Tibial nerve (tissue), 4 donors: ENCODE data around the gene HMX2. TPM values are rescaled to one million over a fixed set of nuclear protein-coding genes. Genes with fewer than 3 reads are reported as not detected.

ENCODE experiments used
- DNase-seq, 2 donors: peaks; one replicate each; pipeline ENCODE4 v3.0.0-alpha.2; 2019; ENCODE audit warnings: low spot score in 2 of 2
- H3K27ac ChIP-seq, 4 donors: fragments of 200-600 bp; sonication (generic) in 3 of 4; one replicate each; pipeline ENCODE4 v1.5.1; 2017 to 2019; ENCODE audit warnings: mild to moderate bottlenecking in 1 of 4
- H3K27me3 ChIP-seq, 2 donors: fragments of 200-600 bp; sonication (generic) in 1 of 2; one replicate each; pipeline versions ENCODE4 v1.5.1 to v1.6.0; 2017 to 2019
- H3K36me3 ChIP-seq, 3 donors: fragments of 200-600 bp; sonication (generic); one replicate each; pipeline ENCODE4 v1.5.1; 2018 to 2019
- H3K4me1 ChIP-seq, 4 donors: fragments of 200-600 bp; sonication (generic) in 3 of 4; one replicate each; pipeline ENCODE4 v1.5.1; 2017 to 2019
- H3K4me3 ChIP-seq, 4 donors: fragments of 200-600 bp; sonication (generic) in 3 of 4; one replicate each; pipeline ENCODE4 v1.5.1; 2017 to 2019; ENCODE audit warnings: mild to moderate bottlenecking in 1 of 4, moderate library complexity in 1 of 4
- H3K9me3 ChIP-seq, 4 donors: fragments of 200-600 bp; sonication (generic) in 3 of 4; one replicate each; pipeline ENCODE4 v1.5.1; 2017 to 2019
- EP300 ChIP-seq, 2 donors: sonication (generic); formaldehyde crosslinking; IDR thresholded peaks; one replicate each; pipeline ENCODE4 v1.6.1; 2017; ENCODE audit warnings: antibody characterized with exemption in 2 of 2, mild to moderate bottlenecking in 1 of 2
- POLR2A ChIP-seq, 2 donors: fragments of 450-650 bp; IDR thresholded peaks; one replicate each; pipeline ENCODE4 v1.6.1; 2017; ENCODE audit warnings: antibody characterized with exemption in 2 of 2, mild to moderate bottlenecking in 2 of 2, moderate library complexity in 2 of 2
- WGBS, 2 donors: methylation state at CpG; one replicate each; pipeline ENCODE4 v1.1.5; 2018; 5-methylcytosine and 5-hydroxymethylcytosine counted together
- total RNA-seq, 4 donors: library from RNA; depleted of rRNA; stranded (reverse); fragments of >200 nt; gene quantifications; one replicate each; pipeline ENCODE4 v1.1.0, GENCODE V29; 2016
- TF ChIP-seq, protein P1 (sequence below), 5 experiments: fragments of 200-600 bp in 3 of 5; fragments of 450-650 bp in 2 of 5; sonication (generic) in 3 of 5; IDR thresholded peaks; one replicate each; pipeline ENCODE4 v1.5.1; 2016 to 2019; ENCODE audit warnings: antibody characterized with exemption in 5 of 5, mild to moderate bottlenecking in 3 of 5, moderate library complexity in 2 of 5

Gene HMX2
- total RNA-seq, 4 donors from 2014 or later: not detected

DNA sequence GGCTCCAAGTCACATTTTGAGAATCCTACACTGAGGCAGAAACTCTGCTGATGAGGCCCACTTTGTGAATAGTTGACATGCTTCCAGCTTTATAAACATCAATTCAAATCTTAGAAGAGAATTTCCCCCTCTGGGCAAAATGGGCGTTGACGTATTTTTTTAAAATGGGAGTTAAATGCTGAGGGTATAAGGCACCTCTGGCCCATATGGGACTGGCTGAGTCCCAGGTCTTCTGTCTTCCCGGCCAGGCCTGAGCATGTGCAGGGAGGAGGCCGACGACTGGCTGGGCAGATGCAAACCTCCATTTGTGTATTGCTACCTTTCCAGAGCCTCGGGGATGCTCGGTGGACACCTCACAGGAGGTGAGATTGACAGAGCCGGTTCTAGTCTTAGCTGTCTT, 44.0 kb downstream of the HMX2 start:
- TF ChIP-seq, protein P1, sequence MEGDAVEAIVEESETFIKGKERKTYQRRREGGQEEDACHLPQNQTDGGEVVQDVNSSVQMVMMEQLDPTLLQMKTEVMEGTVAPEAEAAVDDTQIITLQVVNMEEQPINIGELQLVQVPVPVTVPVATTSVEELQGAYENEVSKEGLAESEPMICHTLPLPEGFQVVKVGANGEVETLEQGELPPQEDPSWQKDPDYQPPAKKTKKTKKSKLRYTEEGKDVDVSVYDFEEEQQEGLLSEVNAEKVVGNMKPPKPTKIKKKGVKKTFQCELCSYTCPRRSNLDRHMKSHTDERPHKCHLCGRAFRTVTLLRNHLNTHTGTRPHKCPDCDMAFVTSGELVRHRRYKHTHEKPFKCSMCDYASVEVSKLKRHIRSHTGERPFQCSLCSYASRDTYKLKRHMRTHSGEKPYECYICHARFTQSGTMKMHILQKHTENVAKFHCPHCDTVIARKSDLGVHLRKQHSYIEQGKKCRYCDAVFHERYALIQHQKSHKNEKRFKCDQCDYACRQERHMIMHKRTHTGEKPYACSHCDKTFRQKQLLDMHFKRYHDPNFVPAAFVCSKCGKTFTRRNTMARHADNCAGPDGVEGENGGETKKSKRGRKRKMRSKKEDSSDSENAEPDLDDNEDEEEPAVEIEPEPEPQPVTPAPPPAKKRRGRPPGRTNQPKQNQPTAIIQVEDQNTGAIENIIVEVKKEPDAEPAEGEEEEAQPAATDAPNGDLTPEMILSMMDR (IDR thresholded peaks at IDR 0.05): no peak
- TF ChIP-seq POLR2A (IDR thresholded peaks at IDR 0.05) (no peak), EP300 (IDR thresholded peaks at IDR 0.05) (no peak)
- no peaks in the 10 kb centered on the region for H3K9me3 ChIP-seq
- no peak for DNase-seq
- H3K27me3 ChIP-seq: no peaks in the 10 kb centered on the region
- H3K27ac ChIP-seq: no peak overlapping the region
- H3K4me3 ChIP-seq: no peak overlapping the region
- 85 to 88% methylated on average over 8 of the region's 8 CpGs for WGBS, 2 donors
- H3K36me3 ChIP-seq: peaks cover 0 to 38% (median 0%) of the 10 kb centered on the region in 3 donors
- H3K4me1 ChIP-seq: no peaks in the 10 kb centered on the region

DNA sequence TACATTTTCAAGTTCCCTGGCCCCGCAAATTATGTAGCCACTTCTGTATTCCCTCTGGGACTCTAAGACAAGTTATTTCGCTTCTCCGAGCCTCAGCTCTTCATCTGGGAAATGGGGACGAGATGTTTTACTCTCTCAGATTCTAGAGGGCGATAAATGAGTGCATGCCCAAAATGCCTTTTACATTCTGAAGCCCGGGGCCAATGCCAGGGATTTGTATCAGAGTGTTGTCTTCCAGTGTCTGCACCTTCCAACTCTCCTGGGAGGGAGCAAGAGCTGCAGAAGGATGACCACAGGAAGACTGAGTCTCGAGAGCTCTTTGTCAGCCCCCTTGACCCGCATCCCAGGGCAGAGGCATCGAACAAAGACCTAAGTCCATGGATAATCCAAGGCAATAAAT, 46.1 kb downstream of the HMX2 start:
- no peaks in the 10 kb centered on the region for H3K4me1 ChIP-seq
- no peak for TF ChIP-seq EP300 (IDR thresholded peaks at IDR 0.05)
- TF ChIP-seq, protein P1 (IDR thresholded peaks at IDR 0.05): no peak
- TF ChIP-seq POLR2A (IDR thresholded peaks at IDR 0.05): no peak
- WGBS, 2 donors: 83 to 84% methylated on average over 9 of the region's 9 CpGs

More for the DNA sequence above, 46.1 kb downstream of the HMX2 start:
- Histone ChIP-seq H3K27me3 (no peaks in the 10 kb centered on the region), H3K4me3 (no peak overlapping the region), H3K9me3 (no peaks in the 10 kb centered on the region), H3K36me3 (peaks cover 0 to 33% (median 0%) of the 10 kb centered on the region in 3 donors), H3K27ac (no peak overlapping the region)
- DNase-seq: no peak

Other genes with a start within 250 kb of the HMX2 start
- not detected for gene FAM24A, start 237.5 kb upstream of the HMX2 start, total RNA-seq
- 1 to 10 TPM; 5.2 to 7.2 (median 6.3) TPM for gene C10orf88, start 193.9 kb upstream of the HMX2 start, total RNA-seq
- gene PSTK, start 167.7 kb upstream of the HMX2 start, total RNA-seq: 10 to 100 TPM in 1 of 4 donors, 1 to 10 TPM in 3; 1.2 to 11.6 (median 3.9) TPM
- gene IKZF5, start 139.3 kb upstream of the HMX2 start, total RNA-seq: 10 to 100 TPM in 3 of 4 donors, 1 to 10 TPM in 1; 7.2 to 16.4 (median 13.8) TPM
- 10 to 100 TPM; 17.4 to 26.8 (median 24.7) TPM for gene ACADSB, start 139.1 kb upstream of the HMX2 start, total RNA-seq
- not detected for gene HMX3, start 12.2 kb upstream of the HMX2 start, total RNA-seq
- gene BUB3, start 6.3 kb downstream of the HMX2 start, total RNA-seq: 100 to 1,000 TPM in 1 of 4 donors, 10 to 100 TPM in 3; 68.1 to 100 (median 73.4) TPM